ENCODE measurements around the gene ITPR2.
A peak's percentile ranks its signal among the peaks of the same experiment; 100 is the strongest.

The ITPR2 gene

GRCh38 chr12:26691234-26691970 is 141.6 kb downstream of the ITPR2 start:
- H3K27me3 Mint-ChIP-seq (ENCODE audit: low read depth, poor library complexity): no peaks in the 10 kb centered on the region

DNA sequence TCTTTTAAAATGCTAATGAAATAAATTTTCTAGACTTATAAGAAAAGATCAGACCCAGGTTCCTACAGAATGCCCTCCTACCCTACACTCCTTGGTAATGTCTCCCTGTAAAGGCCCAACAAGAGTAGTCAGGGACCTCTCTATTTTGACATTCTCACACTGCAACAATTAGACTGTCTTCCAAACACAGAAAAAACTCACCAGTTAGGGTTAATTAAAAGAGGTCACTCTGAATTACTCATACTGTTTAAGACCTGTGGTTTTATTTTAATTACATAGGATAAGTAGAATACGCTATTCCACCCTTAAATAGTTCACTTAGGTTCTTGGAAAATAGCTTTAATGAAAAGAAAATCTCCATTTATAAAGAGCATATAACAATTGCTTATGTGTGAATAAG is 142.4 kb downstream of the ITPR2 start:
- H3K36me3 Mint-ChIP-seq (ENCODE audit: low read depth): peaks cover 8% of the 10 kb centered on the region
- H3K9me3 Mint-ChIP-seq: peaks cover 2% of the 10 kb centered on the region
- DNase-seq: no peak
- H3K27me3 Mint-ChIP-seq (ENCODE audit: low read depth, poor library complexity): no peaks in the 10 kb centered on the region
- H3K4me3 Mint-ChIP-seq: no peak overlapping the region
- TF ChIP-seq, protein P1, sequence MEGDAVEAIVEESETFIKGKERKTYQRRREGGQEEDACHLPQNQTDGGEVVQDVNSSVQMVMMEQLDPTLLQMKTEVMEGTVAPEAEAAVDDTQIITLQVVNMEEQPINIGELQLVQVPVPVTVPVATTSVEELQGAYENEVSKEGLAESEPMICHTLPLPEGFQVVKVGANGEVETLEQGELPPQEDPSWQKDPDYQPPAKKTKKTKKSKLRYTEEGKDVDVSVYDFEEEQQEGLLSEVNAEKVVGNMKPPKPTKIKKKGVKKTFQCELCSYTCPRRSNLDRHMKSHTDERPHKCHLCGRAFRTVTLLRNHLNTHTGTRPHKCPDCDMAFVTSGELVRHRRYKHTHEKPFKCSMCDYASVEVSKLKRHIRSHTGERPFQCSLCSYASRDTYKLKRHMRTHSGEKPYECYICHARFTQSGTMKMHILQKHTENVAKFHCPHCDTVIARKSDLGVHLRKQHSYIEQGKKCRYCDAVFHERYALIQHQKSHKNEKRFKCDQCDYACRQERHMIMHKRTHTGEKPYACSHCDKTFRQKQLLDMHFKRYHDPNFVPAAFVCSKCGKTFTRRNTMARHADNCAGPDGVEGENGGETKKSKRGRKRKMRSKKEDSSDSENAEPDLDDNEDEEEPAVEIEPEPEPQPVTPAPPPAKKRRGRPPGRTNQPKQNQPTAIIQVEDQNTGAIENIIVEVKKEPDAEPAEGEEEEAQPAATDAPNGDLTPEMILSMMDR (IDR thresholded peaks at IDR 0.05): no peak
- no peak overlapping the region for H3K27ac Mint-ChIP-seq
- peaks cover 9% of the 10 kb centered on the region for H3K4me1 Mint-ChIP-seq

More at GRCh38 chr12:26691234-26691970, 141.6 kb downstream of the ITPR2 start:
- DNase-seq: peak; percentile 2
- TF ChIP-seq, protein P1 (IDR thresholded peaks at IDR 0.05): no peak
- no peak overlapping the region for H3K27ac Mint-ChIP-seq
- H3K4me3 Mint-ChIP-seq: no peak overlapping the region
- peaks cover 9% of the 10 kb centered on the region for H3K4me1 Mint-ChIP-seq
- H3K36me3 Mint-ChIP-seq (ENCODE audit: low read depth): peaks cover 4% of the 10 kb centered on the region
- H3K9me3 Mint-ChIP-seq: no peaks in the 10 kb centered on the region

- Mint-ChIP-seq H3K4me3 (no peak overlapping the region), H3K4me1 (peaks cover 9% of the 10 kb centered on the region), H3K9me3 (peaks cover 3% of the 10 kb centered on the region), H3K27ac (no peak overlapping the region), H3K27me3 (ENCODE audit: low read depth, poor library complexity) (no peaks in the 10 kb centered on the region), H3K36me3 (ENCODE audit: low read depth) (peaks cover 10% of the 10 kb centered on the region)
- DNase-seq: no peak
- TF ChIP-seq, protein P1 (IDR thresholded peaks at IDR 0.05): no peak
Observed at GRCh38 chr12:26689281-26689841, 143.6 kb downstream of the ITPR2 start.

DNA sequence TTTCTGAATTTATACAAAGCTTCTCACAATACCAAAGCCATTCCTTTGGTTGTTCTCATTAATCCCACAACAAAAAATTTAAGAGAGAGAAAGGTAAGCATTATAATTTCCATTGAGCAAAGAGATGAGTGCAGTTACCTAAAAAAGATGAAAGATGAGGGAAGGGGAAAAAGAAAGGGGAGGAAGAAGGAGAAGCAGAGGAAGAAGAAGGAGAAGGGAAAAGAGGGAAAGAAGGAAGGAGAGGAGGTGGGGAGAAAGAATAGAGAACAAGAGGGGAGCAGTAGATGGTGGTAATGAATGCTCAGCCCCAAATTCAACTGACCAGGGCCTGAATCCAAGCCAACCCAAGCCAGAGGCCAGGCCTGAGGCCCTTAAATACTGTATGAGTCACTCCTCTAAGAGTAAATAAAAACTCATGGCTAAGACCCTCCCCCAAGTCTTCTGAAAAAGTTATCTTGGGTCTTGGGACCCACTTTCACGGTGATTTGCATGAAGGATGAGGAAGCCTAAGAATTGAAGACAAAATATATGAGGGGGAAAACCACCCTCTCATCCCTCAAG is 144.6 kb downstream of the ITPR2 start:
- Mint-ChIP-seq H3K36me3 (ENCODE audit: low read depth) (peaks cover 18% of the 10 kb centered on the region), H3K4me1 (peaks cover 9% of the 10 kb centered on the region), H3K9me3 (peaks cover 11% of the 10 kb centered on the region), H3K27me3 (ENCODE audit: low read depth, poor library complexity) (no peaks in the 10 kb centered on the region), H3K4me3 (no peak overlapping the region), H3K27ac (peak overlapping the region; percentile 14)
- DNase-seq: no peak
- TF ChIP-seq, protein P1 (IDR thresholded peaks at IDR 0.05): no peak

GRCh38 chr12:26686408-26686807 is 146.6 kb downstream of the ITPR2 start:
- no peak for DNase-seq
- Mint-ChIP-seq H3K27me3 (ENCODE audit: low read depth, poor library complexity) (no peaks in the 10 kb centered on the region), H3K4me3 (no peak overlapping the region), H3K27ac (no peak overlapping the region), H3K4me1 (peaks cover 5% of the 10 kb centered on the region), H3K36me3 (ENCODE audit: low read depth) (peaks cover 23% of the 10 kb centered on the region), H3K9me3 (peaks cover 11% of the 10 kb centered on the region)
- TF ChIP-seq, protein P1 (IDR thresholded peaks at IDR 0.05): no peak

Data from nephron progenitor cell (in vitro differentiated cells).